GM23338 (cell line): ENCODE measurements around the gene C14orf119. TPM values are rescaled to one million over a fixed set of nuclear protein-coding genes. Genes with fewer than 3 reads are reported as not detected.

Experiments
- ATAC-seq: fragments of 200-7000 bp; cut with Tn5 transposase; 3 replicates; pipeline ENCODE4 v1.9.1; 2020
- DNase-seq: peaks from one replicate; pipeline ENCODE4 v3.0.0-alpha.2; 2015; ENCODE audit warnings: low spot score
- H2AFZ ChIP-seq: fragments of 200-600 bp; sonication (generic); 2 replicates; pipeline ENCODE4 v1.8.0; 2016; ENCODE audit warnings: antibody characterized with exemption, mild to moderate bottlenecking, moderate library complexity
- H3F3A ChIP-seq: fragments of 200-600 bp; sonication (generic); replicated peaks from 2 replicates; pipeline ENCODE4 v1.8.0; 2017; ENCODE audit warnings: antibody characterized with exemption, mixed run types, low read depth
- H3K27ac ChIP-seq: fragments of 200-600 bp; sonication (generic); 2 replicates; pipeline ENCODE4 v1.6.1; 2016; ENCODE audit warnings: low read depth
- H3K27me3 ChIP-seq: fragments of 200-600 bp; sonication (generic); 2 replicates; pipeline ENCODE4 v1.8.0; 2016; ENCODE audit warnings: mild to moderate bottlenecking, mixed run types, moderate library complexity; ENCODE audit not compliant: insufficient read depth
- H3K36me3 ChIP-seq: fragments of 200-600 bp; sonication (generic); 2 replicates; pipeline ENCODE4 v1.8.0; 2016; ENCODE audit warnings: mild to moderate bottlenecking; ENCODE audit not compliant: insufficient read depth
- H3K4me1 ChIP-seq: fragments of 200-600 bp; sonication (generic); 2 replicates; pipeline ENCODE4 v1.8.0; 2016; ENCODE audit warnings: mild to moderate bottlenecking, moderate library complexity; ENCODE audit not compliant: insufficient read depth
- H3K4me2 ChIP-seq: fragments of 200-600 bp; sonication (generic); 2 replicates; pipeline ENCODE4 v1.7.1; 2017; ENCODE audit warnings: mixed run types
- H3K4me3 ChIP-seq: fragments of 200-600 bp; sonication (generic); 2 replicates; pipeline ENCODE4 v1.6.1; 2016; ENCODE audit warnings: mixed run types
- H3K79me2 ChIP-seq: fragments of 200-600 bp; sonication (generic); replicated peaks from 2 replicates; pipeline ENCODE4 v1.8.0; 2017; ENCODE audit warnings: mild to moderate bottlenecking; ENCODE audit not compliant: insufficient read depth
- H3K9me2 ChIP-seq: fragments of 200-600 bp; sonication (generic); 2 replicates; pipeline ENCODE4 v1.8.0; 2017; ENCODE audit not compliant: insufficient read depth
- H4K20me1 ChIP-seq: fragments of 200-600 bp; sonication (generic); replicated peaks from 2 replicates; pipeline ENCODE4 v1.8.0; 2017; ENCODE audit warnings: mild to moderate bottlenecking; ENCODE audit not compliant: insufficient read depth
- H3K27ac Mint-ChIP-seq: 2 replicates; pipeline ENCODE4 v1.8.0; 2020; ENCODE audit warnings: inconsistent platforms, mild to moderate bottlenecking, moderate library complexity, mixed read lengths
- H3K27me3 Mint-ChIP-seq: 3 replicates; pipeline ENCODE4 v1.8.0; 2022; ENCODE audit warnings: low read depth, mild to moderate bottlenecking, moderate library complexity, mixed read lengths, inconsistent platforms; ENCODE audit not compliant: insufficient read depth, poor library complexity
- H3K36me3 Mint-ChIP-seq: 3 replicates; pipeline ENCODE4 v1.8.0; 2021; ENCODE audit warnings: low read depth, mild to moderate bottlenecking, inconsistent platforms, moderate library complexity, mixed read lengths
- H3K4me1 Mint-ChIP-seq: 3 replicates; pipeline ENCODE4 v1.8.0; 2020; ENCODE audit warnings: mild to moderate bottlenecking, inconsistent platforms, mixed read lengths
- H3K4me3 Mint-ChIP-seq: 3 replicates; pipeline ENCODE4 v1.8.0; 2021; ENCODE audit warnings: moderate library complexity, mild to moderate bottlenecking, inconsistent platforms, mixed read lengths
- H3K9me3 Mint-ChIP-seq: 3 replicates; pipeline ENCODE4 v1.8.0; 2020; ENCODE audit warnings: moderate library complexity, mild to moderate bottlenecking, inconsistent platforms, mixed read lengths
- CREB1 ChIP-seq: fragments of 250-450 bp; sonication (Bioruptor Pico); IDR thresholded peaks from 2 replicates; pipeline ENCODE4 v1.5.0; 2020; ENCODE audit warnings: low read depth, mild to moderate bottlenecking, moderate library complexity
- JUNB ChIP-seq: IDR thresholded peaks from one replicate; pipeline ENCODE4 v1.6.1; 2016; ENCODE audit warnings: antibody characterized with exemption; ENCODE audit not compliant: unreplicated experiment
- NANOG ChIP-seq: IDR thresholded peaks from 2 replicates; pipeline ENCODE4 v1.6.1; 2016; ENCODE audit warnings: antibody characterized with exemption, borderline replicate concordance
- STAT1 ChIP-seq: IDR thresholded peaks from one replicate; pipeline ENCODE4 v1.6.1; 2016; ENCODE audit warnings: antibody characterized with exemption; ENCODE audit not compliant: unreplicated experiment
- ZNF114 ChIP-seq: fragments of 250-450 bp; sonication (Bioruptor Pico); IDR thresholded peaks from 2 replicates; pipeline ENCODE4 v1.5.0; 2020; ENCODE audit warnings: mild to moderate bottlenecking, moderate library complexity
- ZNF331 ChIP-seq: fragments of 250-450 bp; sonication (Bioruptor Pico); IDR thresholded peaks from 2 replicates; pipeline ENCODE4 v1.5.0; 2020; ENCODE audit warnings: low read depth, mild to moderate bottlenecking, moderate library complexity
- ZNF462 ChIP-seq: fragments of 250-450 bp; sonication (Bioruptor Pico); IDR thresholded peaks from 2 replicates; pipeline ENCODE4 v1.5.0; 2020; ENCODE audit warnings: mild to moderate bottlenecking, moderate library complexity
- polyA plus RNA-seq: library from polyadenylated mRNA; unstranded; fragments of >200 nt; fragmentation: Nextera tagmentation; extraction: Ambion mirVana; gene quantifications from 2 replicates; pipeline ENCODE4 v1.2.1, GENCODE V29; 2016
- total RNA-seq: library from RNA; depleted of rRNA; stranded (reverse); fragments of >200 nt; shearing (Covaris generic); gene quantifications from 2 replicates; pipeline ENCODE4 v1.2.3, GENCODE V29; 2014

The C14orf119 gene
- total and polyA plus RNA-seq, 2 experiments from 2014 or later, result 49.4 to 118 TPM

- peaks cover 6% of the 10 kb centered on the region; the same call in 1 of the 2 replicates for H3K4me1 ChIP-seq
- no peaks in the 10 kb centered on the region; the same call in 2 of the 3 replicates for H3K4me1 Mint-ChIP-seq
- H3K36me3 Mint-ChIP-seq, result peaks cover 71% of the 10 kb centered on the region
- TF ChIP-seq JUNB, result no peak
- TF ChIP-seq ZNF331 (CRISPR knock-in tag), result no peak
- no peak for TF ChIP-seq ZNF462 (CRISPR knock-in tag)
- peaks cover 63% of the 10 kb centered on the region for H3K36me3 ChIP-seq
- DNase-seq (no peak), ATAC-seq (no peak)
- H3K4me3 Mint-ChIP-seq, result no peak overlapping the region
- H3K79me2 ChIP-seq, result peaks cover 59% of the 10 kb centered on the region
- H3F3A ChIP-seq, result no peaks in the 10 kb centered on the region; the same call in 1 of the 2 replicates
- no peak overlapping the region for H3K4me3 ChIP-seq
- H3K27ac ChIP-seq, result no peak overlapping the region
- no peaks in the 10 kb centered on the region for H3K9me3 Mint-ChIP-seq
- no peak overlapping the region for H3K27ac Mint-ChIP-seq
- no peaks in the 10 kb centered on the region for H3K27me3 ChIP-seq
- H3K4me2 ChIP-seq, result no peak overlapping the region
- H2AFZ ChIP-seq, result no peak overlapping the region
- H3K9me2 ChIP-seq, result no peaks in the 10 kb centered on the region
- peaks cover 34% of the 10 kb centered on the region for H4K20me1 ChIP-seq
- peaks cover 2% of the 10 kb centered on the region for H3K27me3 Mint-ChIP-seq
Measured at GRCh38 chr14:23090254-23090636, 5.1 kb upstream of the C14orf119 start.

GRCh38 chr14:23091294-23092225, 3.7 kb upstream of the C14orf119 start:
- H4K20me1 ChIP-seq, result peaks cover 26% of the 10 kb centered on the region
- ATAC-seq (no peak), DNase-seq (no peak)
- H3K27me3 ChIP-seq, result no peaks in the 10 kb centered on the region
- peaks cover 7% of the 10 kb centered on the region for H3K4me1 ChIP-seq
- H3K4me3 Mint-ChIP-seq, result no peak overlapping the region
- H3F3A ChIP-seq, result no peaks in the 10 kb centered on the region; the same call in 1 of the 2 replicates
- no peaks in the 10 kb centered on the region for H3K9me2 ChIP-seq
- no peak overlapping the region for H3K27ac ChIP-seq
- peaks cover 2% of the 10 kb centered on the region; the same call in 2 of the 3 replicates for H3K4me1 Mint-ChIP-seq
- peaks cover 62% of the 10 kb centered on the region for H3K79me2 ChIP-seq
- peaks cover 2% of the 10 kb centered on the region for H3K27me3 Mint-ChIP-seq
- no peak overlapping the region for H3K4me2 ChIP-seq
- no peaks in the 10 kb centered on the region for H3K9me3 Mint-ChIP-seq
- H3K27ac Mint-ChIP-seq, result no peak overlapping the region
- peaks cover 58% of the 10 kb centered on the region for H3K36me3 Mint-ChIP-seq
- peaks cover 50% of the 10 kb centered on the region for H3K36me3 ChIP-seq
- no peak overlapping the region for H3K4me3 ChIP-seq
- H2AFZ ChIP-seq, result no peak overlapping the region
- TF ChIP-seq ZNF331 (CRISPR knock-in tag) (no peak), CREB1 (no peak), NANOG (no peak), STAT1 (no peak), JUNB (no peak), ZNF114 (no peak)
